Stimulated activated CD4-positive, alpha-beta T cell treated with anti-CD3 and anti-CD28 coated beads, Interleukin-4, amount 100 ng/mL, for 24 hours (primary cell): ENCODE results near the gene PIK3R3.
"Not testable (repeated sequence)": the region's sequence is repeated elsewhere in the genome, so short reads cannot be mapped to it uniquely, and the experiment has no call there.

ENCODE experiments used
- DNase-seq: peaks from one replicate; pipeline ENCODE4 v3.0.0-alpha.2; 2020

The PIK3R3 gene

DNA sequence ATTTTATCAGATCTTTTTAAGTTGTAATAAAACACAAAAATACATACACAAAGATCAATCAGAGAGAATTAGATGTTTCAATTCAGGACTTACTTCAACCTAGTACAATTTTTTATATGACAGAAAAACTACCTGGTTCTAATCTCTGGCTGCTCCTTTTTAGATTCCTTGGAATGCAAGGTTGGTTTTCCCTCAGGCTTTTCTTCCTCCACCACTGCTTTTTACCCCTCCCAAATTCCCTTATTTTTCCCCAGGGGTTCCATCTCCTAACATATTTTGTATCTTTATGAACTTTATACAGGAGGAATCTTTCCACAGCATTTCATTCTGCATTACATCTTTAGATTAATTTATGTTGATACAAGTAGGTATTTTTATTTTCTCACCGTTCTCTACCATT, 33.2 kb downstream of the PIK3R3 start:
- DNase-seq: no peak

DNA sequence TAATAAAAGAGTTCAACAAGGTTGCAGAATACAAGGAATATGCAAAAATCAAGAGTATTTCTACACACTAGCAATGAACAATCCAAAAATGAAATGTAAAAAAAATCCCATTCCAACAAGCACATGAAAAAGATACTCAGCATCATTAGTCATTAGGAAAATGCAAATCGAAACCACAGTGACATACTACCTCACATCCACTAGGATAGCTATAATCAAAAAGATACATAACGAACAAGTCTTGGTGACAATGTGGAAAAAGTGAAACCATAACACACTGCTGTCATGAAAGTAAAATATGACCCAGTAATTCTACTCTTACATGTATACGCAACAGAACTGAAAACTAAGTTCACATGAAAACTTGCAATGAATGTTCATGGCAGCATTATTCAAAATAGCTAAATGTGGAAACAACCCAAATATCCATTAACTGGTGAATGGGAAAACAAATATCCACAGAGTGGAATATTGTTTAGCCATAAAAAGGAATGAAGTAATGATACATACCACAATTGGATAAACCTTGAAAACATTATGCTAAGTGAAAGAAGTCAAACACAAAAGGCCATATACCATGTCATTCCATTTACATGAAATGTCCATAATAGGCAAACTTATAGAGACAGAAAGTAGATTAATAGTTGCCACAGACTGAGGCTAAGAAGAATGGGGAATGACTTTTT, 34.3 kb downstream of the PIK3R3 start:
- no peak for DNase-seq

DNA sequence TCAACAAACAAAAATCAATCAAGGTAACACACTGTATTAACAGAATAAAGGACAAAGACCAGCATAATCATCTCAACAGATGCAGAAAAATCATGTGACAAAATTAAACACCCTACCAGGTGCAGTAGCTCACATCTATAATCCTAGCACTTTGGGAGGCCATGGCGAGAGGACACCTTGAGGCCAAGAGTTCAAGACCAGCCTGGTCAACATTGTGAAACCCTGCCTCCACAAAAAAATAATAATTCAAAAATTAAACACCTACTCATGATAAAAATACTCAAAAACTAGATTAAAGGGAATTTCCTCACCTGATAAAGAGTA, 35.3 kb downstream of the PIK3R3 start:
- DNase-seq: no peak

DNA sequence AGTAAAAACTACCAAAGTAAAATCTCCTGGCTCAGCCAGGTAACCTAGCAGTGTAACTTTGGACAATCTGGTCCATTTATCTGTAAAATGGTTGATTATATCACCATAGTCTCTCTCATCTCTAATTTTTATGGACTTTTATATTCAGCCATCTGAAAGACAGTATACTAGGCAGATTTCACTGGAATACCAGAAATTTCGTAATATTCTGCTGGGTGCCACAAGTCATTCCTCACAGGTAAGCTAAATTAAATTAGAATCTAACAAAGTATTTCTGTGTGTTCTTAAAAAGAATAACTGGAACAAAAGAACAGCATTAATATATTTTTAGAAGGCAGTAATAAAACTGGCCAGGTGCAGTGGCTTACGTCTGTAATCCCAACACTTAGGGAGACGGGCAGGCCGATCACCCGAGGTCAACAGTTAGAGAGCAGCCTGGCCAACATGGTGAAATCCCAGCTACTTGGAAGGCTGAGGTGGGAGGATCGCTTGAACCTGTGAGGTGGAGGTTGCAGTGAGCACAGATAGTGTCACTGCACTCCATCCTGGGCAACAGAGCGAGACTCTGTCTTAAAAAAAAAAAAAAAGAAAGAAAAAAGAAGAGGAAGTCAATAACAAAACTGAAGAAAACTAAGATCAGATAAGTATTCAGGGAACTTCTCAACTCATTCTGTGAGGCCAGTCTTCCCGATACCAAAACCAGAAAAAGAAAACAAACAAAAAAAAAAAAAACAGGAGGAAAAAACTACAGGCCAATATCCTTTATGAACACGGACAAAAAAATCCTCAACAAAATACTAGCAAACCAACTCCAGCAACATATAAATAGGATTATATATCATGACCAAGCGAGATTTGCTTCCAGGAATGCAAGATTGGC, 35.9 kb downstream of the PIK3R3 start:
- no peak for DNase-seq

DNA sequence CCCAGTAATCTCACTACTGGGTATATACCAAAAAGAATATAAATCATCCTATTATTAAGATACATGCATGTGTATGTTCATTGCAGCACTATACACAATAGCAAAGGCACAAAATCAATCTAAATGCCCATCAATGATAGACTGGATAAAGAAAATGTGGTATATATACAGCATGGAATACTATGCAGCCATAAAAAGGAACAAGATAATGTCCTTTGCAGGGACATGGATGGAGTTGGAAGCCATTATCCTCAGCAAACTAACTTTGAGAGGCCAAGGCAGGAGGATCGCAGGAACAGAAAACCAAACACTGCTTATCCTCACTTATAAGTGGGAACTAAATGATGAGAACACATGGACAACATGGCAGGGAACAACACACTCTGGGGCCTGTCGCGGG, 37.3 kb downstream of the PIK3R3 start:
- not testable (repeated sequence) for DNase-seq

DNA sequence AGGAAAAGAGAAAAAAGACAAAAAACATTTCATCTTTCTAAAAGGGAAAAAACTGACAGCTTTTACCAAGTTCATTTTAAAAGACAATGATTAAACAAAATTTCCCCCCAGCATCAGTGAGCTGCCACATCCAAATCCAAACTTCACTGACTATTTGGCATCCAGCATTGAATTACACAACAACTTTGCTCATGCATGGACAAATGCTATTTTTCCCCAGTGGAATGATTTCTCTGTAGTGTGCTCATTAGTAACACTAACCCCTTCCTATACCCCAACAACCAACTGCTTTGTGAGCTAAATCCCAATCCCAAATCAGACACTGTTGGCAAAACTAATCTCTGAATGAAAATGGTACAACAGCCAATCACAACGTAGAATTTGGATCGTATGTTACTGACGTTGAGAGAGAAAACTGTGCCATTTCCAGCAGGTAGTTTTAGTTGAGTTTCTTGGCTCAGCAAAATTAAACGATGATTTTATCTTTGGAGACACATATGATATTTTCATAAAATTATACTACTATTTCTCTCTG, 37.9 kb downstream of the PIK3R3 start:
- no peak for DNase-seq

DNA sequence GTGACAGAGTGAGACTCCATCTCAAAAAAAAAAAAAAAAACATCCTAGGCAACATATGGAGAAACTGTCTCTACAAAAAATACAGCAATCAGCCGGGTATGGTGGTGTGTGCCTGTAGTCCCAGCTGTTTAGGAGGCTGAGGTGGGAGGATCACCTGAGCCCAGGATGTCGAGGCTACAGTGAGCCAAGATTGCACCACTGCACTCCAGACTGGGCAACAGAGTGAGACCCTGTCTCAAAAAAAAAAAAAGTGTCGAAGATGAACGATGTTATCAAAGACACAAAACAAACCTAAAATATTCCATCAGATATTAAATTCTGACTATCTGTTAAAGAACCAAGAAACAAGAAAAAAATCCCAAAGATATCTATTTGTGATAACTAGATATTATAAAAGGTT, 38.6 kb downstream of the PIK3R3 start:
- not testable (repeated sequence) for DNase-seq

DNA sequence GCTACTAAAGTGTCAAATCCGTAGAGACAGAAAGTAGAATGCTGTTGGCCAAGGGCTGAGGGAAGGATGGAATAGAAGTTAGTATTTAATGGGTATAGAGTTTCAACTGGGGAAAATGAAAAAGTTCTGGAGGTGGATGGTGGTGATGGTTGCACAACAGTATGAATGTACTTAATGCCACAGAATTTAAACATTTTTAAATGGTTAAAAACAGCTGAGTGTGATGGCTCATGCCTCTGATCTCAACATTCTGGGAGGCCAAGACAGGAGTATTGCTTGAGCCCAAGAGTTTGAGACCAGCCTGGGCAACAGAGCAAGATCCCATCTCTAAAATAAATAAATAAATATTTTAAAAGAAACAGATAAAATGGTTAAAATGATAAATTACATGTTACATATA, 44.5 kb downstream of the PIK3R3 start:
- DNase-seq: no peak

DNA sequence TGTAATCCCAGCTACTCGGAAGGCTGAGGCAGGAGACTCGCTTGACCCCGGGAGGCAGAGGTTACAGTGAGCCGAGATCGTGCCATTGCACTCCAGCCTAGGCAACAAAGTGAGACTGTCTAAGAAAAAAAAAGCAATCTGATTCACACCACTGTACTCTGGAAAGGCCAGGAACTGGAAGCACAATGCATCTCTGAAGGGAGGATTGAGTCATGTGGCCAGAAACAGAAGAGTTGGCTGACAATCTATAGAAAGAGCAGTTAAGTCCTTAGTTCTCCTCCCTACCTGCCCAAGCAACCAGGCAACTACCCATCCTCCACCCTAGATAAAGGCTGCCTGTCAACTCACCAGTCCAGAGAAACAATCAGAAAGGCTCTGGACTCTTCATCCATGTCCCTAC, 45.9 kb downstream of the PIK3R3 start:
- no peak for DNase-seq

DNA sequence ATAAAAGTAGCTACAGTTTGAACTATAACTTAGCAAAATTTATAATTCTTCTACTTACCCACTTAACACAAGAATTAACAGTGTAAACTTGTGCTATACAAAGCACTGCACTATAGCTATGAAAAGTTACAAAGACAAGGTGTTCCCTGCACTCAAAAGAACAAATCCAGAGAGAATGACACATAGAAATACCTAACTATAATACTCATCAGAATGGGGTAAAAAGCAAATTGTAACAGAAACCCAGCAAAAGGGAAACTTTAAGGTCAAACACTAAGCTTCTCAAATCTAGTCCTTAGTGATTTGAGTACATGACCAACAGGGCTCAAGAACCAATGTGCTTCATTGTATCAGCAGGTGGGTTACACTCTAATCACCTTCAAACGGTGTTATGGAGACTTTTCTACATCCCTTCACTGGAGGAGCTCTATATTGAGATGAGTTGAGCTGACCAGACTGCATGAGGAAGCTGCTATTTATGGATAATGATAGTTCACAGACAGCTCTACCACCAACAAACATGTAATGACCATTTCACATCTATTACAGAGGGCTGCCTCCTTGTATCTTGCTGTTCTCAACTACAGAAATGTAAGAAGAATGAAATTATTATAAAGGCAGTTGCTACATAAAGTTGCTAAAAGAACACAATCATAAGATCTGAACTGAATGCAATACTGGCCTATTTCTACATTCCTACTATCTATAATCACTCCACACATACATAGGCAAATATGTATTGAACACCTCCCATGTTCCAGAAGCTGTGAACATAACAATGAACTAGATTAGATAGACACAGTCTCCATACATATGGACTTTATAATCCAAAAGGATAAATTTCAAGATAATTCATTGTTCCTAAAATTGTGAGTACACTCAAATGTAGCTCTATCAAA, 47.6 kb downstream of the PIK3R3 start:
- no peak for DNase-seq

DNA sequence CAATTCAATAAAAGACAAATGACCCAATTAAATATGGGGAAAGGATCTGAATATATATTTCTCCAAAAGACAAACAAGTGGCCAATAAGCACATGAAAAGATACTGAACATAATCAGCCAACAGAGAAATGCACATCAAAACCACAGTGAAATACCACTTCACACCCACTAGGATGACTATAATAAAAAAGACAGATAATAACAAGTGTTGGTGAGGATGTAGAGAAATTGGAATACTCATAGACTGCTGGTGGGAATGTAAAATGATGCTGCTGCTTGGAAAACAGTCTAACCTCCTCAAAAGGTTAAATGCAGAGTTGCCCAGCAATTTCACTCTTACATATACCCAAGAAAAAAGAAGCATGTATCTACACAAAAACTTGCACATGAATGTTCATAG, 48.9 kb downstream of the PIK3R3 start:
- no peak for DNase-seq

DNA sequence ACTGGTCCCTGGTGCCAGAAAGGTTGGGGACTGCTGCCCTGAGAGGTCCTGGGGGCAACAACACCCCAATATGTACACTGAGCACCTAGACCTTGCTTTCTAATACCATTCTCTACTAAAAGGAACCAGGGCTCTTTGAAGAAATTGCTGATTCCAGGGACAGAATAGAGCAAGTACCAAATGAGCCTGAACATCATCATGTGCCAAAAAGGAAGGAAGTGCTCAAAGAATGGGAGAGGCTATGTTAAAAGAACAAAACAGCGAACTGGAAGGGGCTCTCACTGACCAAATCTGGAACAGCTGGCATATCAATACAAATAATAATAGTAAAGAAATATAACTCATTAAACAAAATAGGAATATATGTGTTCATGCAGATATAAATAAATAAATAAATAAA, 50.8 kb downstream of the PIK3R3 start:
- DNase-seq: no peak

DNA sequence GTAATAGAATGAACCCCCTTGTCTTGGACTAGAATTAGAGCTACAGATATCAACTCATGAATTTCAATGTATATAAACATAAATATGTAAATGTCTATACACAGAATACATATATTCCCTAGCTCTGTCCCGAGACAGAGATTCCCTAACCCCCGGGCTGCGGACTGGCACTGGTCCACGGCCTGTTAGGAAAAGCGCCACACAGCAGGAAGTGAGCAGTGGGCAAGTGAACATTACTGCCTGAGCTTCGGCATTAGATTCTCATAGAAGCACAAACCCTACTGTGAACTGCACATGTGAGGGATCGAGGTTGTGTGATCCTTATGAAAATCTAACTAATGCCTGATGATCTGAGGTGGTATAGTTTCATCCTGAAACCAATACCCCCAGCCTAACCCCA, 51.2 kb downstream of the PIK3R3 start:
- no peak for DNase-seq

DNA sequence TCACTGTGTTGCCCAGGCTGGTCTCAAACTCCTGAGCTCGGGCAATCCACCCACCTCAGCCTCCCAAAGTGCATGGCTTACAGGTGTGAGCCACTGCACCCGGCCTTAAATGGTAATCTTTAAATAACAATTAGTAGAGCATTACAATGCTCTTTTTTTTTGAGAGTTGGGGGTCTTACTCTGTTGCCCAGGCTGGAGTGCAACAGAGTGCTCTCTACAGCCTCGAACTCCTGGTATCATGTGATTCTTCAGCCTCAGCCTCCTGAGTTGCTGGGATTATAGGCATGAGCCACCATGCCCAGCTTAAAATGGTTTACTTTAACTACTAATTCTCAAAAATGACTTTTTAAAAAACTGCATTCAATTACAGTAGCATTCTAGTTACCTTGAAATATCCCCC, 52.2 kb downstream of the PIK3R3 start:
- no peak for DNase-seq

DNA sequence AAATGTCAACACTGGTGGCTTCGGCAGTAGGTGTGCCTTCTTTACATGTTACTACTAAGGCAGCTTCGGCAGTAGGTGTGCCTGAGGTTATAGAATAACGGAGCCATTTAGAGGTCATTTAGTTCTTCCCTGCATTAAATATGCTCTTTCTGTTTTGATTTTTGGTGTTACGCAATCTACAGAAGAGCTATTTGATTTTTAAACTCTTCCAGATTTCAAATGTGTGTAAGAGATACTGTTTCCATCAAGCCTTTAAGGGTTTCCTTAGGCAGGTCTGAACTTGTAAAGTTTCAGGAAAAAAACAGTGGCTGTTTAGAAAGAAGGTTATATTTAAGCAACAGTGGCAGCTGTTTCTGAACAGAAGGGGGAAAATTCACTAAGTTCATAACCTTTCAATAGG, 54.8 kb downstream of the PIK3R3 start:
- DNase-seq: no peak

DNA sequence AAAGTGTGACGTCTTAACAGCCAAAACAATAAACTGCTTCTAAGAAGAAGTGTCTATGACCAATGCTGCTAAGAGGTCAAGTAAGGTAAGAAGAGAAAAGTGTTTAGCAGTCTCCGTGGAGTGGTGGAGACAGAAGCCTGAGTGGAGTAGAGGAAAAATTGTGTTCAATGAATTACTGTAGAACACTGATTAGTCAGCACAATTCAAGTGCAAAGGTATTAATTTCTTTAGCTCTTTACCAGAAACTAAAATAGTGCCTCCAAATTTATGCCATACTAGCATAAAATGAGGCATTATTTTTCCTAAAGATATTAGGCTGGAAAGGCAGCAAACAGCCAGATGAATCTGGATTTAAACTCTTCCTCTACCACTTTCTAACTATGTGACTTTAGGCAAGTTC, 56.1 kb downstream of the PIK3R3 start:
- no peak for DNase-seq

DNA sequence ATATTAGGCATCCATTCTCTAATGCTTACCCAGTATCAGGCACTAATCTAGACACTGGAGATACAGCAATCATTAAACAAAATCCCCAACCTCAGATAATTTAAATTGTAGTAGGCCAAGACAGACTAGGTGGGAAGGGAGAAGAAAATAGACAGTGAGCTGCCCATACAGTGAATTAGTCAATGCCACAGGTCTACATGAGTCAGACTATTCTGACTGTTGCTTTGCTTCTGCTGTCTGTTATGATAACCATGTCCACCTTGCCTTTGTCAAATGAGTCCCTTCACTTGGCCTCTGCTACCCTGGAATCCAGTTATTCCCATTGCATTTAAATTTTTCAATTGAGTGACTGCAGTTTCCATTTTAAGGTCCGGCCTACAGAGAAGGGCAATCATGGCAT, 59.5 kb downstream of the PIK3R3 start:
- DNase-seq: no peak

DNA sequence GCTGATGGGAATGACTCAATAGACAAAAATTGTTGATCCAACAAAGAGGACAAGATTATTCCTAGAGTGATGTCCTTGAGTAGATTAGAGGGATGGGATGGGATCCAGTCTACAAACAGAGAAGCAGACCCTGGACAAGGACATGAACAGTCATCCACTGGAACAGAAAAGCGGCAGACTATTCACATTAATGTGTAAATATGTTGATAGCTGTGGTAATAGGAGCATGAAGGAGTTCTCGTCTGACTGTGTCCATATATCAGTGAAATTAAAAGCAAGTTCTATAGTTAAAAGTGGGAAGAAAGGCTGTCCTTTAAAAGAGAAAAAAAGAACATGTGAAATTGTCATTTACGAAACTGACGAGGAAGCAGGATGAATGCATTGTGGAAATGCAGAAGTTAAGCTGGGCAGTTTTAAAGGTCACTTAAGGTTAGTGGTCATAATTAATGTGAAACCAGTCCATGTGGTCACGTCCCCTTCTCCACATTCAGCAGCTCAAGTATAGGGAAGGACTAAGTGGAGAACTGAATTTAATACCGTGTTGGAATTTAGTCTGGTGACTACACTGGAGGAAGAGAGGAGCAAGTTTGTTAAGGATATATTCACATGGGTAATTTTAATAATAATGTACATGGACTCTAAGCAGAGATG, 62.1 kb downstream of the PIK3R3 start:
- no peak for DNase-seq

DNA sequence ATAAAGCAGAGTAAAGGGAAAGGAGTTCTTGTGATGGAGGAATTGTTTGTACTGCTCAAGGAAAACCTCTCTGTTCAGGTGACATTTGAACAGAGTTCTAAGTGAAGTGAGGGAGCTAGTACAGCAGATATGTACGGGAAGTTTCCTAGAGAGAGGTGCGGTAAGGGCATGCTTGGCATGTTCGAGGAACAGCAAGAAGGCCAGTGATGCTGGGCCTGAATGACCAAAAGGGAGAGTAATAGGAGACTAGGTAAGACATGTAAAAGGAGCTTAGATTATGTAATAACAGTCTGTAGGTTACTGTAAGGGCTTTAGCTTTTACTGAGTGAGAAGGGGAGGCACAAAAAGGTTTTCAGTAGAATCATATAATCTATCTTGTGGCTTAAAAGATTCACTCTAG, 63.9 kb downstream of the PIK3R3 start:
- no peak for DNase-seq

DNA sequence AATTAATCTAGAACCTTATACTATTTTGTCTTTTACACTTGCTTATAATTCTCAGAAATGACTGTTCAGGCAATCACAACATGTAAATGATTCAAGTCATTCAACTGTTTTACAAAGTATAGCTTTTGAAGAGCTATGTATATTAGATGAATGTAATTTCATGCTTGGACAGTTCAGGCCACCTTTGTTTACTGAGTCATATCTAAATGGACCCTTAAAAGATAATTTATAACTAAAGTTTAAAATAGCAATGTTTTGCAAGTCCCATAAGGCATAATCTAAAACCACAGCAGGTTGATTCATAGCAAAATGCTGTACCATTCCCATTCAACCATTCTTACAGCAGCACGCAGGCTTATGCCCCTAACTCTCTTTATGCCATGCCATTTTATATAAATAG, 64.8 kb downstream of the PIK3R3 start:
- DNase-seq: no peak

DNA sequence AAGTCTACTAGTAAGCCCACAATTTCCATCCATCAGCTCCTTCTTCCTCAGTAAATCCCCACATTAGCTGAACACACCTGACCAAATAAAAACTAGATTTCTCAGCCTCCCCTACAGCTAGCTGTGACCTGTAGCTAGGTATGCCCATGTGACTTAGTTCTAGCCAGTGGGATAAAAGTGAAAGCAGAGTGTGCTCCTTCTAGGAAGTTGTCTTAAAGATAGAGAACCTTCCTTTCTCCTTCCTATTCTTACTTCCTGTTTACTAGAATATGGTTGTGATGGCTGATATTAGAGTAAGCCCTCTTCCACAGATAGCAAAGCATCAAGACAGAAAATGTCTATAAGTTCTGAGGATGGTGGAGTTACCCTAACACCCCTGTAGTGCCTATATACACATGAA, 67.0 kb downstream of the PIK3R3 start:
- DNase-seq: no peak

DNA sequence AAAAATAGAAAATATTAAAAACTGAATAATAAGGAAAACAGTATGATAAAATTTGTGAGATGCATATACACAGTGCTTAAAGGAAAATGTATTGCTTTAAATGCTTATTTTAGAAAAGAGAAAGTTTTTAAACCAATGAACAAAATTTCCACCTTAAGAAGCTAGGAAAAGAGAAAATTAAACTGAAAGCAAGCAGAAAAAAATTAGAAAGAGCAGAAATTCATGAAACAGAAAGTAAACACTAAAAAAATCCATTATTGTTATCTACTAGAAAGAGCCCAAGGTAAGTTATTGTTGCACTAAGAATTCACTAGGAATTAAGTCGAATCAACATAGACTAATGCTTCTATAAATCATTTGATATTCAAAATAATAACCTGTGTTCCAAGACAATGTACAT, 67.7 kb downstream of the PIK3R3 start:
- DNase-seq: no peak
